HCT116 (cell line): ENCODE data around the gene COL16A1. TPM values are rescaled to one million over a fixed set of nuclear protein-coding genes. Genes with fewer than 3 reads are reported as not detected.

Source experiments
- ATAC-seq: fragments of 200-7000 bp; cut with Tn5 transposase; 2 replicates; pipeline ENCODE4 v1.9.1; 2020; ENCODE audit warnings: mild to moderate bottlenecking, moderate library complexity
- BruUV-seq: library from RNA; stranded (reverse); fragments of 400-500 nt; replicated peaks from 2 replicates; lab custom pipeline; 2021; lab: Mats Ljungman, UMichigan
- CTCF ChIA-PET: fragments of 300-600 bp; sonication (Branson Sonifier 250); formaldehyde crosslinking; loops from one replicate; lab custom pipeline; 2021; ENCODE audit warnings: antibody characterized with exemption; lab: Charles Lee
- POLR2A ChIA-PET: fragments of 300-600, 350-600 bp; sonication (Branson Sonifier 250); formaldehyde crosslinking; loops from one replicate; lab custom pipeline; 2021; ENCODE audit warnings: antibody characterized with exemption; lab: Charles Lee
- RAD21 ChIA-PET, 2 experiments: fragments of 300-600 bp; sonication (Branson Sonifier 250); formaldehyde crosslinking; loops; one replicate each; lab custom pipeline; 2023; ENCODE audit warnings: low total read pairs in 2 of 2; ENCODE audit not compliant: uncharacterized antibody in 2 of 2, unreplicated experiment in 2 of 2, low non-redundant PET in 1 of 2; lab: Charles Lee
- DNase-seq: peaks from one replicate; pipeline ENCODE4 v3.0.0-alpha.2; 2010; ENCODE audit warnings: low read depth, low spot score
- H2AFZ ChIP-seq: fragments of 200-600 bp; shearing (Covaris generic), sonication (generic); 2 replicates; pipeline ENCODE4 v1.6.1; 2017; ENCODE audit warnings: low read depth, mixed run types, mixed read lengths, antibody characterized with exemption, low read length; ENCODE audit not compliant: poor library complexity, severe bottlenecking
- H3K27ac ChIP-seq: 2 replicates; pipeline ENCODE4 v1.5.1; 2012; ENCODE audit warnings: low read depth, low read length
- H3K27me3 ChIP-seq: fragments of 200-600 bp; sonication (generic); 2 replicates; pipeline ENCODE4 v1.6.1; 2016; ENCODE audit warnings: mixed run types, low read length, mixed read lengths; ENCODE audit not compliant: insufficient read depth
- H3K36me3 ChIP-seq, 2 experiments: fragments of 200-500 bp in 1 of 2; fragments of 200-600 bp in 1 of 2; sonication (Bioruptor generic) in 1 of 2; sonication (generic) in 1 of 2; 2 replicates each; pipeline versions ENCODE4 v1.5.1 to v1.6.1; 2014 to 2016; ENCODE audit warnings: low read length in 2 of 2, inconsistent platforms in 1 of 2, mixed read lengths in 1 of 2, mixed run types in 1 of 2; ENCODE audit not compliant: insufficient read depth in 2 of 2, control insufficient read depth in 1 of 2
- H3K4me1 ChIP-seq, 2 experiments: fragments of 200-600 bp in 1 of 2; sonication (generic) in 1 of 2; 2 replicates each; pipeline versions ENCODE4 v1.5.1 to v1.6.1; 2012 to 2017; ENCODE audit warnings: low read length in 2 of 2, inconsistent platforms in 1 of 2, mild to moderate bottlenecking in 1 of 2, mixed read lengths in 1 of 2, mixed run types in 1 of 2, moderate library complexity in 1 of 2; ENCODE audit not compliant: insufficient read depth in 2 of 2, control insufficient read depth in 1 of 2
- H3K4me2 ChIP-seq: fragments of 200-600 bp; sonication (generic); 2 replicates; pipeline ENCODE4 v1.6.1; 2017; ENCODE audit warnings: mixed run types, low read length, mixed read lengths
- H3K4me3 ChIP-seq, 2 experiments: fragments of 200-600 bp in 1 of 2; sonication (generic) in 1 of 2; replicated peaks in 1 of 2; 2 replicates each; pipeline ENCODE4 v1.5.1; 2011 to 2016; ENCODE audit warnings: low read length in 2 of 2, control low read depth in 1 of 2, low read depth in 1 of 2, mild to moderate bottlenecking in 1 of 2, mixed read lengths in 1 of 2, mixed run types in 1 of 2
- H3K79me2 ChIP-seq: fragments of 200-600 bp; sonication (generic); 2 replicates; pipeline ENCODE4 v1.6.1; 2017; ENCODE audit warnings: mild to moderate bottlenecking, mixed run types, low read length, moderate library complexity, mixed read lengths; ENCODE audit not compliant: insufficient read depth
- H3K9ac ChIP-seq: fragments of 200-600 bp; sonication (generic); 2 replicates; pipeline ENCODE4 v1.6.1; 2016; ENCODE audit warnings: low read length, mixed read lengths
- H3K9me2 ChIP-seq: fragments of 200-600 bp; sonication (generic), shearing (Covaris generic); 2 replicates; pipeline ENCODE4 v1.6.1; 2017; ENCODE audit warnings: mixed run types, mild to moderate bottlenecking, moderate library complexity; ENCODE audit not compliant: insufficient read depth
- H3K9me3 ChIP-seq, 2 experiments: fragments of 200-500 bp in 1 of 2; fragments of 200-600 bp in 1 of 2; sonication (Bioruptor generic) in 1 of 2; sonication (generic) in 1 of 2; 2 replicates each; pipeline ENCODE4 v1.6.1; 2014 to 2017; ENCODE audit warnings: low read length in 2 of 2, mixed read lengths in 2 of 2, inconsistent platforms in 1 of 2, low read depth in 1 of 2, mild to moderate bottlenecking in 1 of 2, mixed run types in 1 of 2, moderate library complexity in 1 of 2; ENCODE audit not compliant: control insufficient read depth in 1 of 2, insufficient read depth in 1 of 2
- H4K20me1 ChIP-seq: fragments of 200-600 bp; sonication (generic), shearing (Covaris generic); 2 replicates; pipeline ENCODE4 v1.6.1; 2017; ENCODE audit warnings: mixed run types, mild to moderate bottlenecking, moderate library complexity; ENCODE audit not compliant: insufficient read depth
- ATF3 ChIP-seq: IDR thresholded peaks from 2 replicates; pipeline ENCODE4 v1.6.1; 2012
- CBX3 ChIP-seq: IDR thresholded peaks from 2 replicates; pipeline ENCODE4 v1.6.1; 2012; ENCODE audit warnings: low read depth
- CTCF ChIP-seq, 3 experiments: fragments of 200-600 bp in 1 of 3; sonication (generic) in 1 of 3; IDR thresholded peaks in 2 of 3; conservative IDR thresholded peaks in 1 of 3; 2 replicates each; pipeline ENCODE4 v1.5.1; 2012 to 2017; ENCODE audit warnings: low read depth in 2 of 3, low read length in 2 of 3, antibody characterized with exemption in 1 of 3, borderline replicate concordance in 1 of 3, control low read depth in 1 of 3, mild to moderate bottlenecking in 1 of 3, mixed read lengths in 1 of 3, mixed run types in 1 of 3, moderate library complexity in 1 of 3; ENCODE audit not compliant: insufficient read depth in 1 of 3
- MAX ChIP-seq: IDR thresholded peaks from 2 replicates; pipeline ENCODE4 v1.6.1; 2012
- POLR2A ChIP-seq: IDR thresholded peaks from 2 replicates; pipeline ENCODE4 v1.7.0; 2011; ENCODE audit warnings: borderline replicate concordance; ENCODE audit not compliant: insufficient read depth, insufficient read length; ENCODE audit errors: extremely low read depth
- POLR2AphosphoS5 ChIP-seq: IDR thresholded peaks from 2 replicates; pipeline ENCODE4 v1.6.1; 2011; ENCODE audit warnings: mild to moderate bottlenecking, low read depth, low read length, moderate library complexity
- SP1 ChIP-seq: IDR thresholded peaks from 2 replicates; pipeline ENCODE4 v1.6.1; 2012; ENCODE audit warnings: low read depth
- SRF ChIP-seq: IDR thresholded peaks from 2 replicates; pipeline ENCODE4 v1.6.1; 2012; ENCODE audit warnings: low read depth
- TCF7L2 ChIP-seq: IDR thresholded peaks from 2 replicates; pipeline ENCODE4 v1.7.0; 2011; ENCODE audit warnings: borderline replicate concordance, inconsistent platforms; ENCODE audit not compliant: insufficient read depth, insufficient read length; ENCODE audit errors: extremely low read depth
- ZBTB33 ChIP-seq: IDR thresholded peaks from 2 replicates; pipeline ENCODE4 v1.6.1; 2011; ENCODE audit warnings: mild to moderate bottlenecking, low read length, moderate library complexity; ENCODE audit not compliant: insufficient replicate concordance; ENCODE audit errors: extremely low read depth
- ZFX ChIP-seq: fragments of 450-650 bp; IDR thresholded peaks from 2 replicates; pipeline ENCODE4 v1.6.1; 2017
- ZNF274 ChIP-seq: fragments of 200-500 bp; sonication (Bioruptor generic); IDR thresholded peaks from 2 replicates; pipeline ENCODE4 v1.6.1; 2014; ENCODE audit warnings: mild to moderate bottlenecking, low read depth, low read length, inconsistent platforms
- intact Hi-C: fragments of 100-400 bp; cut with micrococcal nuclease; formaldehyde crosslinking; loops from 2 replicates; pipeline ENCODE4 v1.10.0; 2022
- total RNA-seq: library from RNA; stranded (reverse); gene quantifications from one replicate; pipeline ENCODE4 v1.2.1, GENCODE V29; 2021; ENCODE audit not compliant: unreplicated experiment

The COL16A1 gene
- total RNA-seq, 1 experiment from 2014 or later, result 2.2 TPM

- ATAC-seq (no peak), DNase-seq (no peak)
- BruUV-seq, result no TSS peak
- ChIA-PET CTCF (no interaction called here), POLR2A (no interaction called here), RAD21 (no interaction called here)
- Histone ChIP-seq H3K36me3 (no peaks in the 10 kb centered on the region), H3K9me2 (no peaks in the 10 kb centered on the region), H3K4me2 (no peak overlapping the region), H3K9ac (no peak overlapping the region), H3K4me3 (no peak overlapping the region), H3K9me3 (no peaks in the 10 kb centered on the region), H3K79me2 (no peaks in the 10 kb centered on the region), H3K27ac (no peak overlapping the region), H3K27me3 (no peaks in the 10 kb centered on the region), H4K20me1 (no peaks in the 10 kb centered on the region), H2AFZ (no peak overlapping the region), H3K4me1 (no peaks in the 10 kb centered on the region)
- intact Hi-C loops, result no loop called here
- TF ChIP-seq POLR2AphosphoS5 (no peak), ZNF274 (no peak), CTCF (IDR thresholded peaks at IDR 0.05 in 2 of 3, conservative IDR thresholded peaks at IDR 0.05 in 1 of 3; ENCODE audit: borderline replicate concordance in 1 of 3, insufficient read depth in 1 of 3, low read depth in 2 of 3, low read length in 2 of 3) (no peak), SRF (no peak), ZFX (no peak), TCF7L2 (no peak), ZBTB33 (no peak), SP1 (no peak), ATF3 (no peak), POLR2A (no peak), MAX (no peak), CBX3 (no peak)
Measured at GRCh38 chr1:31677401-31677800, 26.4 kb downstream of the COL16A1 start.
